Measurements from ENCODE around the gene CNTLN. TPM values are rescaled to one million over a fixed set of nuclear protein-coding genes. Genes with fewer than 3 reads are reported as not detected.

CNTLN gene
- polyA plus RNA-seq, 2 of the 4 experiments (the other 2 are of a cell fraction): 8.5 to 11.9 TPM

DNA sequence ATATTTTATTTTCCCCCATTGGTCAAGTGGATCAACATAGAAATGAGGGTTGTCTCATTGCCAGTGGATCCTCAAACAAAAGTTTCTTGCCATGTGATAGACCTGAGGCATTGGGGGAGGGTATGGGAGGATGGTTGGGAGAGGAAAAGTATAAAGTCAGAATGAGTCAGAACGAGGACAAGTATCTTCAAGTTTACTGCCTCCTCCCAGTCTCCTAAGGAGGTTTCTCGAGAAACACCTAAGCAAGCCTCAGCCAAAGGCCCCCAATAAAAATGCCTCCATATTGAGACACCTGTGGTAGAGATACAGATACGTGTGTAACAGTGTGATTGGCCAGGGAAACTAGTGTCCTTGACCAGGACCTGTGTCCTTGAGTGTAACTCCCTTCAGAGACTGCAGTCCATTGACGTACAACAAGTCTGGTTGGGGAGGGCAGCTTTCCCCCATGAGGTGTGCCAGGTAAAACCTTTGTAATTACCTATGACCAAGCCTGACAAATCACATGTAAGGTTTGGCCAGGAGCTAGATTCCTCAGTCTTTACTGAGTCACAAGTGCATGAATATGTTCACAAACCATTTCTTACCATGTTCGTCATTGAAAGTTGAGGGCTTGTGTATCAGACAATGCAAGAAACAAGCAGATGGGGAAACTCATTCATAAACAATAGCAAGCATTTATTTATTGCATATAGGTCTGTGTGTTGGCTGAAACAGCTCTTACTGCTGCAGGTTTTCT is 245.5 kb downstream of the CNTLN start:
- CTCF ChIA-PET: interaction anchor here (1.1 to 1.6 kb wide), 2 partner anchors 9 to 22 kb away, joined by 3 read pairs; no protein-coding TSS in a partner anchor
- no peak for FAIRE-seq
- DNase-seq (ENCODE audit: low read depth in 1 of 2, low spot score in 1 of 2): no peak
- Histone ChIP-seq H3K4me1 (no peaks in the 10 kb centered on the region), H3K27ac (no peak overlapping the region), H3K9me3 (no peaks in the 10 kb centered on the region), H3K4me3 (no peak overlapping the region), H3K4me2 (no peak overlapping the region)
- WGBS (ENCODE audit: missing lambda C conversion rate): 93% methylated on average over 5 of the region's 5 CpGs
- POLR2A ChIA-PET: no interaction called here
- no peak for ATAC-seq
- TF ChIP-seq RCOR1 (IDR thresholded peaks at IDR 0.05; ENCODE audit: low read depth, low read length): no peak
- TF ChIP-seq GATA3 (IDR thresholded peaks at IDR 0.05; ENCODE audit: borderline replicate concordance): no peak
- TF ChIP-seq EP300 (IDR thresholded peaks at IDR 0.05): no peak
- no peak for TF ChIP-seq TFCP2L1 (CRISPR knock-in tag; IDR thresholded peaks at IDR 0.05)
- TF ChIP-seq TP53 (CRISPR knock-in tag; IDR thresholded peaks at IDR 0.05): no peak

GRCh38 chr9:17387565-17387964 is 252.7 kb downstream of the CNTLN start:
- ATAC-seq (no peak), DNase-seq (ENCODE audit: low read depth in 1 of 2, low spot score in 1 of 2) (no peak), FAIRE-seq (no peak)
- H3K4me3 ChIP-seq: no peak overlapping the region
- ChIA-PET POLR2A (no interaction called here), CTCF (interaction anchor here (0.6 kb wide), 1 partner anchor 299 kb away, joined by 4 read pairs; no protein-coding TSS in a partner anchor)
- H3K4me2 ChIP-seq: no peak overlapping the region
- no peak for TF ChIP-seq KDM1A (IDR thresholded peaks at IDR 0.05; ENCODE audit: low read depth)
- TF ChIP-seq POLR2A (IDR thresholded peaks at IDR 0.05; ENCODE audit: low read length): no peak
- TF ChIP-seq HOXB5 (CRISPR knock-in tag; IDR thresholded peaks at IDR 0.05): no peak
- TF ChIP-seq JUN (IDR thresholded peaks at IDR 0.05): no peak
- TF ChIP-seq TP53 (CRISPR knock-in tag; IDR thresholded peaks at IDR 0.05): no peak
- no peak for TF ChIP-seq RAD21 (conservative IDR thresholded peaks at IDR 0.05 in 1 of 2, IDR thresholded peaks at IDR 0.05 in 1 of 2)
- TF ChIP-seq MAFK (IDR thresholded peaks at IDR 0.05; ENCODE audit: partially characterized antibody): no peak
- no peak for TF ChIP-seq GATA3 (IDR thresholded peaks at IDR 0.05; ENCODE audit: borderline replicate concordance)
- TF ChIP-seq CHD2 (IDR thresholded peaks at IDR 0.05; ENCODE audit: low read length, partially characterized antibody): no peak
- no peak for TF ChIP-seq EHMT2 (IDR thresholded peaks at IDR 0.05; ENCODE audit: low read depth)
- no peaks in the 10 kb centered on the region for H3K9me3 ChIP-seq
- H3K27ac ChIP-seq: no peak overlapping the region
- no peaks in the 10 kb centered on the region for H3K4me1 ChIP-seq

- H3K4me3 ChIP-seq: no peak overlapping the region
- H3K27ac ChIP-seq: no peak overlapping the region
- no peaks in the 10 kb centered on the region for H3K4me1 ChIP-seq
- 0% methylated on average over 1 of the region's 1 CpG for WGBS (ENCODE audit: missing lambda C conversion rate)
- H3K9me3 ChIP-seq: no peaks in the 10 kb centered on the region
- ChIA-PET CTCF (no interaction called here), POLR2A (no interaction called here)
- no peak overlapping the region for H3K4me2 ChIP-seq
- ATAC-seq (no peak), FAIRE-seq (no peak), DNase-seq (ENCODE audit: low read depth in 1 of 2, low spot score in 1 of 2) (no peak)
- no peak for TF ChIP-seq JUNB (IDR thresholded peaks at IDR 0.05)
- TF ChIP-seq ZC3H11A (IDR thresholded peaks at IDR 0.05): no peak
- TF ChIP-seq, protein P1, sequence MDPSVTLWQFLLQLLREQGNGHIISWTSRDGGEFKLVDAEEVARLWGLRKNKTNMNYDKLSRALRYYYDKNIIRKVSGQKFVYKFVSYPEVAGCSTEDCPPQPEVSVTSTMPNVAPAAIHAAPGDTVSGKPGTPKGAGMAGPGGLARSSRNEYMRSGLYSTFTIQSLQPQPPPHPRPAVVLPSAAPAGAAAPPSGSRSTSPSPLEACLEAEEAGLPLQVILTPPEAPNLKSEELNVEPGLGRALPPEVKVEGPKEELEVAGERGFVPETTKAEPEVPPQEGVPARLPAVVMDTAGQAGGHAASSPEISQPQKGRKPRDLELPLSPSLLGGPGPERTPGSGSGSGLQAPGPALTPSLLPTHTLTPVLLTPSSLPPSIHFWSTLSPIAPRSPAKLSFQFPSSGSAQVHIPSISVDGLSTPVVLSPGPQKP (IDR thresholded peaks at IDR 0.05; ENCODE audit: low read depth, low read length): no peak
- no peak for TF ChIP-seq EHMT2 (IDR thresholded peaks at IDR 0.05; ENCODE audit: low read depth)
These were observed 254.2 kb downstream of the CNTLN start for GRCh38 chr9:17389026-17389425.

- Histone ChIP-seq H3K9me3 (no peaks in the 10 kb centered on the region), H3K4me3 (no peak overlapping the region), H3K4me2 (no peak overlapping the region), H3K27ac (no peak overlapping the region), H3K4me1 (no peaks in the 10 kb centered on the region)
- ATAC-seq: no peak
- no peak for DNase-seq (ENCODE audit: low read depth in 1 of 2, low spot score in 1 of 2)
- 78% methylated on average over 7 of the region's 7 CpGs for WGBS (ENCODE audit: missing lambda C conversion rate)
- ChIA-PET CTCF (interaction anchor here (1.1 kb wide), 1 partner anchor 9 kb away, joined by 4 read pairs; no protein-coding TSS in a partner anchor), POLR2A (no interaction called here)
- FAIRE-seq: no peak
- TF ChIP-seq ZFP36 (IDR thresholded peaks at IDR 0.05; ENCODE audit: borderline replicate concordance, partially characterized antibody) (no peak), RFX5 (IDR thresholded peaks at IDR 0.05) (no peak), MAX (IDR thresholded peaks at IDR 0.05) (no peak), FOSL2 (IDR thresholded peaks at IDR 0.05) (no peak), FOSL2 (CRISPR knock-in tag; IDR thresholded peaks at IDR 0.05) (no peak), PBX3 (IDR thresholded peaks at IDR 0.05) (no peak), MAFK (IDR thresholded peaks at IDR 0.05; ENCODE audit: partially characterized antibody) (no peak), KDM1A (IDR thresholded peaks at IDR 0.05; ENCODE audit: low read depth) (no peak)
- TF ChIP-seq, protein P2, sequence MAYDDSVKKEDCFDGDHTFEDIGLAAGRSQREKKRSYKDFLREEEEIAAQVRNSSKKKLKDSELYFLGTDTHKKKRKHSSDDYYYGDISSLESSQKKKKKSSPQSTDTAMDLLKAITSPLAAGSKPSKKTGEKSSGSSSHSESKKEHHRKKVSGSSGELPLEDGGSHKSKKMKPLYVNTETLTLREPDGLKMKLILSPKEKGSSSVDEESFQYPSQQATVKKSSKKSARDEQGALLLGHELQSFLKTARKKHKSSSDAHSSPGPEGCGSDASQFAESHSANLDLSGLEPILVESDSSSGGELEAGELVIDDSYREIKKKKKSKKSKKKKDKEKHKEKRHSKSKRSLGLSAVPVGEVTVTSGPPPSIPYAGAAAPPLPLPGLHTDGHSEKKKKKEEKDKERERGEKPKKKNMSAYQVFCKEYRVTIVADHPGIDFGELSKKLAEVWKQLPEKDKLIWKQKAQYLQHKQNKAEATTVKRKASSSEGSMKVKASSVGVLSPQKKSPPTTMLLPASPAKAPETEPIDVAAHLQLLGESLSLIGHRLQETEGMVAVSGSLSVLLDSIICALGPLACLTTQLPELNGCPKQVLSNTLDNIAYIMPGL (CRISPR knock-in tag; IDR thresholded peaks at IDR 0.05; ENCODE audit: borderline replicate concordance): no peak
These were observed 260.2 kb downstream of the CNTLN start for GRCh38 chr9:17394881-17395510.
